CD4-positive, alpha-beta T cell (primary cell): ENCODE results near the gene CYTL1. TPM values are rescaled to one million over a fixed set of nuclear protein-coding genes. Genes with fewer than 3 reads are reported as not detected.

Experiments
- ATAC-seq: fragments of 200-7000 bp; cut with Tn5 transposase; one replicate; pipeline ENCODE4 v1.10.0; 2022; ENCODE audit warnings: mild to moderate bottlenecking; ENCODE audit not compliant: poor library complexity
- CTCF ChIA-PET: fragments of 350-600 bp; sonication (Branson Sonifier 250); formaldehyde crosslinking; loops from one replicate; lab custom pipeline; 2021; ENCODE audit warnings: antibody characterized with exemption, inconsistent platforms; lab: Charles Lee
- POLR2A ChIA-PET: fragments of 350-600 bp; sonication (Branson Sonifier 250); formaldehyde crosslinking; loops from one replicate; lab custom pipeline; 2021; ENCODE audit warnings: antibody characterized with exemption, inconsistent platforms; lab: Charles Lee
- DNase-seq, 14 experiments: peaks; one replicate each; pipeline ENCODE4 v3.0.0-alpha.2; 2013 to 2020; ENCODE audit warnings: mixed read lengths in 2 of 14
- H3K27ac ChIP-seq, 2 donors: one replicate each; pipeline versions ENCODE4 v1.5.1 to v1.7.0; 2013; ENCODE audit warnings: low read length in 2 of 2, low read depth in 1 of 2, mild to moderate bottlenecking in 1 of 2
- H3K27me3 ChIP-seq, 2 experiments: 1 replicate in 1 of 2; 2 replicates in 1 of 2; pipeline versions ENCODE4 v1.6.1 to v1.7.0; 2013; ENCODE audit warnings: low read length in 2 of 2, control low read depth in 1 of 2, mild to moderate bottlenecking in 1 of 2, moderate library complexity in 1 of 2; ENCODE audit not compliant: insufficient read depth in 2 of 2, control insufficient read depth in 1 of 2
- H3K36me3 ChIP-seq: one replicate; pipeline ENCODE4 v1.6.1; 2013; ENCODE audit warnings: low read length, control low read depth; ENCODE audit not compliant: insufficient read depth
- H3K4me1 ChIP-seq: one replicate; pipeline ENCODE4 v1.6.1; 2013; ENCODE audit warnings: low read length, control low read depth; ENCODE audit not compliant: insufficient read depth
- H3K4me3 ChIP-seq: one replicate; pipeline ENCODE4 v1.5.1; 2013; ENCODE audit warnings: mild to moderate bottlenecking, low read length, moderate library complexity
- H3K9me3 ChIP-seq, 2 experiments: 1 replicate in 1 of 2; 2 replicates in 1 of 2; pipeline versions ENCODE4 v1.6.1 to v1.7.0; 2013; ENCODE audit warnings: low read length in 2 of 2, mild to moderate bottlenecking in 2 of 2, control low read depth in 1 of 2, moderate library complexity in 1 of 2; ENCODE audit not compliant: control insufficient read depth in 1 of 2, insufficient read depth in 1 of 2
- H3K27ac Mint-ChIP-seq: one replicate; pipeline ENCODE4 v1.8.0; 2020; ENCODE audit warnings: mixed read lengths
- H3K27me3 Mint-ChIP-seq: one replicate; pipeline ENCODE4 v1.8.0; 2021; ENCODE audit warnings: mixed read lengths
- H3K36me3 Mint-ChIP-seq: one replicate; pipeline ENCODE4 v1.8.0; 2021; ENCODE audit warnings: low read depth, mixed read lengths
- H3K4me1 Mint-ChIP-seq: one replicate; pipeline ENCODE4 v1.8.0; 2021; ENCODE audit warnings: low read depth, mixed read lengths
- H3K4me3 Mint-ChIP-seq: one replicate; pipeline ENCODE4 v1.8.0; 2020; ENCODE audit warnings: mild to moderate bottlenecking, mixed read lengths
- H3K9me3 Mint-ChIP-seq: one replicate; pipeline ENCODE4 v1.8.0; 2020; ENCODE audit warnings: mixed read lengths
- CTCF ChIP-seq: fragments of 200-600 bp; IDR thresholded peaks from one replicate; pipeline ENCODE4 v1.8.0; 2022; ENCODE audit warnings: antibody characterized with exemption, mild to moderate bottlenecking
- intact Hi-C, 2 experiments: fragments of 100-400 bp; cut with DNase I in 1 of 2; cut with micrococcal nuclease in 1 of 2; formaldehyde crosslinking; loops; one replicate each; pipeline versions ENCODE4 v1.15.1 to v1.9.0; 2023 to 2025; cut with DNase I, micrococcal nuclease
- total RNA-seq, 174 experiments: library from RNA in 2 of 174; stranded (reverse) in 2 of 174; gene quantifications; one replicate each; pipeline ENCODE4 v1.2.3 and lab custom pipeline; 2021 to 2026

The CYTL1 gene
- total RNA-seq, 2 experiments from 2014 or later: not detected

GRCh38 chr4:5039800-5040199 lies 20.5 kb upstream of the CYTL1 start:
- no peaks in the 10 kb centered on the region for H3K36me3 Mint-ChIP-seq

GRCh38 chr4:5037553-5038551 lies 18.6 kb upstream of the CYTL1 start:
- Histone ChIP-seq H3K4me3 (no peak overlapping the region), H3K36me3 (no peaks in the 10 kb centered on the region), H3K27ac (no peak overlapping the region), H3K9me3 (no peaks in the 10 kb centered on the region), H3K27me3 (no peaks in the 10 kb centered on the region), H3K4me1 (no peaks in the 10 kb centered on the region)
- no peaks in the 10 kb centered on the region for H3K9me3 Mint-ChIP-seq
- intact Hi-C loops: no loop called here
- TF ChIP-seq CTCF: no peak
- POLR2A ChIA-PET: no interaction called here
- no peak overlapping the region for H3K27ac Mint-ChIP-seq
- DNase-seq (peak in 2 of 14 experiments; percentile 41 to 53), ATAC-seq (no peak)
- H3K36me3 Mint-ChIP-seq: no peaks in the 10 kb centered on the region
- H3K4me1 Mint-ChIP-seq: peaks cover 11% of the 10 kb centered on the region
- H3K4me3 Mint-ChIP-seq: no peak overlapping the region
- H3K27me3 Mint-ChIP-seq: peaks cover 5% of the 10 kb centered on the region
- CTCF ChIA-PET: no interaction called here

More at GRCh38 chr4:5039800-5040199, 20.5 kb upstream of the CYTL1 start:
- ATAC-seq (no peak), DNase-seq (no peak)
- ChIA-PET CTCF (no interaction called here), POLR2A (no interaction called here)
- Histone ChIP-seq H3K36me3 (no peaks in the 10 kb centered on the region), H3K4me1 (no peaks in the 10 kb centered on the region), H3K27me3 (peaks cover 0 to under 1% of the 10 kb centered on the region in 2 experiments), H3K9me3 (no peaks in the 10 kb centered on the region), H3K4me3 (no peak overlapping the region), H3K27ac (no peak overlapping the region)
- H3K4me3 Mint-ChIP-seq: no peak overlapping the region
- no peaks in the 10 kb centered on the region for H3K4me1 Mint-ChIP-seq
- H3K27me3 Mint-ChIP-seq: peaks cover 23% of the 10 kb centered on the region
- TF ChIP-seq CTCF: no peak
- H3K9me3 Mint-ChIP-seq: no peaks in the 10 kb centered on the region
- intact Hi-C loops: no loop called here
- H3K27ac Mint-ChIP-seq: no peak overlapping the region

GRCh38 chr4:5036239-5036638 lies 17.0 kb upstream of the CYTL1 start:
- ChIA-PET POLR2A (no interaction called here), CTCF (no interaction called here)
- no peaks in the 10 kb centered on the region for H3K27me3 Mint-ChIP-seq
- H3K36me3 Mint-ChIP-seq: no peaks in the 10 kb centered on the region
- H3K9me3 Mint-ChIP-seq: no peaks in the 10 kb centered on the region
- H3K27ac Mint-ChIP-seq: no peak overlapping the region
- no peak overlapping the region for H3K4me3 ChIP-seq
- H3K36me3 ChIP-seq: no peaks in the 10 kb centered on the region
- intact Hi-C loops: no loop called here
- TF ChIP-seq CTCF: no peak
- no peaks in the 10 kb centered on the region for H3K9me3 ChIP-seq
- H3K4me3 Mint-ChIP-seq: no peak overlapping the region
- DNase-seq: no peak
- H3K4me1 Mint-ChIP-seq: peaks cover 11% of the 10 kb centered on the region
- no peaks in the 10 kb centered on the region for H3K4me1 ChIP-seq
- H3K27me3 ChIP-seq: no peaks in the 10 kb centered on the region
- no peak overlapping the region for H3K27ac ChIP-seq
- ATAC-seq: no peak
